OCI-LY7 (cell line): ENCODE measurements around the gene ST6GAL1. TPM values are rescaled to one million over a fixed set of nuclear protein-coding genes. Genes with fewer than 3 reads are reported as not detected.

Source experiments
- BruUV-seq: library from RNA; stranded (reverse); fragments of 400-500 nt; replicated peaks from 2 replicates; lab custom pipeline; 2021; lab: Mats Ljungman, UMichigan
- CTCF ChIA-PET: fragments of 300-600 bp; sonication (Branson Sonifier 250); formaldehyde crosslinking; loops from one replicate; lab custom pipeline; 2022; ENCODE audit warnings: antibody characterized with exemption; ENCODE audit not compliant: unreplicated experiment; lab: Charles Lee
- POLR2A ChIA-PET: fragments of 300-600 bp; sonication (Branson Sonifier 250); formaldehyde crosslinking; loops from one replicate; lab custom pipeline; 2022; ENCODE audit warnings: antibody characterized with exemption; lab: Charles Lee
- DNase-seq: peaks from one replicate; pipeline ENCODE4 v3.0.0-alpha.2; 2015; ENCODE audit warnings: low spot score
- H2AFZ ChIP-seq: fragments of 200-600 bp; sonication (generic), shearing (Covaris generic); 2 replicates; pipeline ENCODE4 v1.6.1; 2014; ENCODE audit warnings: mild to moderate bottlenecking, antibody characterized with exemption, low read length, moderate library complexity
- H3K27ac ChIP-seq: fragments of 200-600 bp; sonication (generic); 2 replicates; pipeline ENCODE4 v1.5.1; 2014; ENCODE audit warnings: mixed run types, low read depth, mild to moderate bottlenecking, moderate library complexity, low read length, inconsistent platforms; ENCODE audit not compliant: poor library complexity, severe bottlenecking
- H3K36me3 ChIP-seq: fragments of 200-600 bp; sonication (generic); 2 replicates; pipeline ENCODE4 v1.6.1; 2014; ENCODE audit warnings: mild to moderate bottlenecking, antibody characterized with exemption, low read length, moderate library complexity, mixed read lengths; ENCODE audit not compliant: insufficient read depth
- H3K4me1 ChIP-seq: fragments of 200-600 bp; sonication (generic); 2 replicates; pipeline ENCODE4 v1.5.1; 2014; ENCODE audit warnings: mild to moderate bottlenecking, low read length; ENCODE audit not compliant: insufficient read depth, poor library complexity, severe bottlenecking
- H3K4me2 ChIP-seq: fragments of 200-600 bp; sonication (generic); 2 replicates; pipeline ENCODE4 v1.6.1; 2014; ENCODE audit warnings: mild to moderate bottlenecking, low read length
- H3K4me3 ChIP-seq: fragments of 200-600 bp; sonication (generic); 2 replicates; pipeline ENCODE4 v1.5.1; 2014; ENCODE audit warnings: mild to moderate bottlenecking, low read depth, low read length; ENCODE audit not compliant: poor library complexity, severe bottlenecking
- H3K79me2 ChIP-seq: fragments of 200-600 bp; sonication (generic); 2 replicates; pipeline ENCODE4 v1.6.1; 2016; ENCODE audit warnings: low read depth, mild to moderate bottlenecking, low read length, moderate library complexity, mixed read lengths; ENCODE audit not compliant: insufficient read depth
- H3K9me2 ChIP-seq: fragments of 200-600 bp; sonication (generic); 2 replicates; pipeline ENCODE4 v1.6.1; 2016; ENCODE audit warnings: mild to moderate bottlenecking, low read length, mixed read lengths; ENCODE audit not compliant: insufficient read depth
- H3K9me3 ChIP-seq: fragments of 200-600 bp; sonication (generic); 2 replicates; pipeline ENCODE4 v1.6.1; 2014; ENCODE audit warnings: mild to moderate bottlenecking, mixed run types, low read length, mixed read lengths
- H4K20me1 ChIP-seq: fragments of 200-600 bp; sonication (generic); 2 replicates; pipeline ENCODE4 v1.6.1; 2014; ENCODE audit warnings: mild to moderate bottlenecking, antibody characterized with exemption, low read length, moderate library complexity, mixed read lengths; ENCODE audit not compliant: insufficient read depth
- EZH2phosphoT487 ChIP-seq: fragments of 200-600 bp; sonication (generic); IDR thresholded peaks from 2 replicates; pipeline ENCODE4 v1.6.1; 2018; ENCODE audit warnings: low read depth, borderline replicate concordance, mild to moderate bottlenecking, mixed run types, antibody characterized with exemption, low read length, moderate library complexity, mixed read lengths
- intact Hi-C: fragments of 100-400 bp; cut with micrococcal nuclease; formaldehyde crosslinking; loops from one replicate; pipeline ENCODE4 v1.10.0; 2022; ENCODE audit not compliant: unreplicated experiment
- total RNA-seq, 2 experiments: library from RNA; depleted of rRNA in 1 of 2; stranded (reverse); fragments of >200 nt in 1 of 2; shearing (Covaris generic) in 1 of 2; gene quantifications; 2 replicates each; pipeline ENCODE4 v1.2.3, GENCODE V29; 2014 to 2022
- TF ChIP-seq, protein P1 (sequence below): fragments of 200-600 bp; sonication (generic); conservative IDR thresholded peaks from 2 replicates; pipeline ENCODE4 v1.5.1; 2014; ENCODE audit warnings: mild to moderate bottlenecking, antibody characterized with exemption, low read length, moderate library complexity, mixed read lengths

The ST6GAL1 gene
- total RNA-seq, 2 experiments from 2014 or later, result 192 to 375 TPM

DNA sequence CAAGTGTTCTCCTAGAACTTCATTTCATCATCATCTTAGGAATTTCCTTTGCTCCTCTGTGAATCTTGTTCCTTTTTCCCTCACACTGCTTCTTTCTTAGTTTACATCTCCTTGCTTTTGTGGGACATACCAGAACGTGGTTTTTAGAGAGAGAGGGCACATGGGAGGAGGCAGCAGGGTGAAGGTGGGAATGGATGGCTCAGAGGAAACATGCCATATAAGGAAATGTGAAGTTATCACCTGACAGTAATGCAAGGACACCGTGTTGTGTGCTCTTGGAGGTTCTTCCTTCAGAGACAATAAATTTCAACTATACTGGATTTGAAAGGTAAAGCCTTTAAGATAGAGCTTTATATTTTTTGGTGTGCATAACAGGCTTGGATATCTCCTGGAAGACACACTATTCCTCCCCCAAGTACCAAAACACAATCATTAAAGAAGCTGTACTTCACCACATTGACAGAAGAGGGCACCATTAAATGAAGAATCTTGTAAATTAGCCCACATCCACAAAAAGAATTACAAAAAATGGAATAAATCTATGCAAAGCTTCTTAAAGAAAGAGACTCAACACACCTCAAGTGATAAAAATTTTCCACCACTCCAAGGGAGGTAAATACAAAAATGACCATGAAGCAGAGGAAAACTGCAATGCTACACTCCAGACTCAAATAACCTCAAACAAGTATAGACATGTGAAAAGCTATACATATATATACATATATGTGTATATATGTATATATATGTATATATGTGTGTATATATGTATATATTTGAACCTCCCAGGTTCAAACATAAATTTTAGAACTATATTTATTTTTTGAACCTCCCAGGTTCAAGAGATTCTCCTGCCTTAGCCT is 182.8 kb downstream of the ST6GAL1 start:
- ChIA-PET POLR2A (interaction anchor here (0.6 to 1.8 kb wide), 9 partner anchors 11 to 914 kb away, joined by 3 to 12 read pairs (median 4); no protein-coding TSS in a partner anchor), CTCF (interaction anchor here (0.7 to 1.9 kb wide), 6 partner anchors 9 to 51 kb away, joined by 3 to 9 read pairs (median 4); partner anchors contain the start of gene RPL39L)
- peak; percentile 55 for DNase-seq
- Histone ChIP-seq H3K4me1 (peaks cover 14% of the 10 kb centered on the region), H3K4me3 (no peak overlapping the region), H3K79me2 (no peaks in the 10 kb centered on the region), H3K36me3 (peaks cover 5% of the 10 kb centered on the region; the same call in 1 of the 2 replicates), H3K27ac (no peak overlapping the region), H3K9me3 (no peaks in the 10 kb centered on the region), H3K9me2 (no peaks in the 10 kb centered on the region), H4K20me1 (no peaks in the 10 kb centered on the region), H3K4me2 (peak overlapping the region; percentile 15; the same call in 1 of the 2 replicates), H2AFZ (no peak overlapping the region)
- BruUV-seq, result no TSS peak
- TF ChIP-seq EZH2phosphoT487, result no peak
- TF ChIP-seq, protein P1, sequence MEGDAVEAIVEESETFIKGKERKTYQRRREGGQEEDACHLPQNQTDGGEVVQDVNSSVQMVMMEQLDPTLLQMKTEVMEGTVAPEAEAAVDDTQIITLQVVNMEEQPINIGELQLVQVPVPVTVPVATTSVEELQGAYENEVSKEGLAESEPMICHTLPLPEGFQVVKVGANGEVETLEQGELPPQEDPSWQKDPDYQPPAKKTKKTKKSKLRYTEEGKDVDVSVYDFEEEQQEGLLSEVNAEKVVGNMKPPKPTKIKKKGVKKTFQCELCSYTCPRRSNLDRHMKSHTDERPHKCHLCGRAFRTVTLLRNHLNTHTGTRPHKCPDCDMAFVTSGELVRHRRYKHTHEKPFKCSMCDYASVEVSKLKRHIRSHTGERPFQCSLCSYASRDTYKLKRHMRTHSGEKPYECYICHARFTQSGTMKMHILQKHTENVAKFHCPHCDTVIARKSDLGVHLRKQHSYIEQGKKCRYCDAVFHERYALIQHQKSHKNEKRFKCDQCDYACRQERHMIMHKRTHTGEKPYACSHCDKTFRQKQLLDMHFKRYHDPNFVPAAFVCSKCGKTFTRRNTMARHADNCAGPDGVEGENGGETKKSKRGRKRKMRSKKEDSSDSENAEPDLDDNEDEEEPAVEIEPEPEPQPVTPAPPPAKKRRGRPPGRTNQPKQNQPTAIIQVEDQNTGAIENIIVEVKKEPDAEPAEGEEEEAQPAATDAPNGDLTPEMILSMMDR, result peak; percentile 91
- intact Hi-C loops, result loop anchor here (1.0 kb wide), 3 partner anchors 37 to 264 kb away; no protein-coding TSS in a partner anchor

DNA sequence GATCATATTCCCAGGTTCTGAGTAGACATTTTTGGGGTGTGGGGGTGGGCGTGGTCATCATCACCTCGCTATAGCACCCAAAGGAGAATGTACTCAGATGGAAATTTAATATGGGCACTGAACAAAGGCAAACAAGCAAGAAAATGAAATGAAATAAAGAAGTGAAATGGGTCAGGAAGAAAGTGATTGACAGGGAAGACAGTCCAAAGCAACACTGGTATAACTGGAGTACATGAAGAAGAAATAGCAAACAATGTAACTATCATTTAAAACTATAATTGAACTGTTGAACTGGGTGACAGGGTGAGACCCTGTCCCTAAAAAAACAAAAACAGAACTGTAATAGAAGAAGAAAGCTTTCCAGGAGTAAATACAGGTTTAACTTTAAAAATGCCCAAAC is 184.2 kb downstream of the ST6GAL1 start:
- TF ChIP-seq, protein P1, result no peak
- no peak for TF ChIP-seq EZH2phosphoT487
- Histone ChIP-seq H3K4me2 (no peak overlapping the region), H3K4me1 (peaks cover 14% of the 10 kb centered on the region), H3K79me2 (no peaks in the 10 kb centered on the region), H4K20me1 (no peaks in the 10 kb centered on the region), H3K4me3 (no peak overlapping the region), H3K9me2 (no peaks in the 10 kb centered on the region), H3K27ac (no peak overlapping the region), H3K9me3 (no peaks in the 10 kb centered on the region), H2AFZ (no peak overlapping the region), H3K36me3 (peaks cover 11% of the 10 kb centered on the region)
- DNase-seq, result no peak
- ChIA-PET POLR2A (interaction anchor here (0.6 to 1.6 kb wide), 6 partner anchors 12 to 1356 kb away, joined by 3 to 5 read pairs (median 4); no protein-coding TSS in a partner anchor), CTCF (interaction anchor here (1.5 kb wide), 1 partner anchor 48 kb away, joined by 4 read pairs; no protein-coding TSS in a partner anchor)
- BruUV-seq, result no TSS peak
- intact Hi-C loops, result no loop called here
